ENCODE results near the gene C6orf89. TPM values are rescaled to one million over a fixed set of nuclear protein-coding genes. Genes with fewer than 3 reads are reported as not detected.

Gene C6orf89
- total and polyA plus RNA-seq, 10 donors: 5.7 to 49.8 (median 34.7) TPM

DNA sequence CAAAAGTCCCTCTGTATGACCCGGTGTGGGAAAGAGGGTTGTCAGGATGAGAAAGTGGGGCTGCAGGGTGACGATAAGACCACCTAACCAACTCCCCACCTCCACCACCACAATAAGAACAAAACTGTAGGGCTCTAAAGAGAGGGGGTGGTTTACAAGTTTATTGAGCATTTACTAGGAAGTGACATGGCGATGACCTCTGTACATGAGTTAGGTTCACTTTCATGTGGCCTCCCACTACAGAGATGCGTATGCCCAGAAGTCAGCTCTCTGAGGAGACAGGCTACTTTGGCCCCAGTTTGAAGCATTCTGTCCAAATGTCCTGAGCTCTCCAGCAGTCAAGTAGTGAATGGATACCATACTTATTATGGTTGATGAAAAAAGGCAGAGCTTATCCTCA lies 40.1 kb downstream of the C6orf89 start:
- WGBS, 5 donors: 83 to 91% (median 86%) methylated on average over 4 of the region's 4 CpGs
- Histone ChIP-seq H3K4me1 (peaks cover 0 to 10% (median 0%) of the 10 kb centered on the region in 6 donors), H3K4me3 (no peak overlapping the region), H3K9me3 (no peaks in the 10 kb centered on the region), H3K27me3 (replicated peaks in 1 of 7) (no peaks in the 10 kb centered on the region), H3K36me3 (peaks cover 0 to 83% (median 40%) of the 10 kb centered on the region in 6 donors), H3K27ac (no peak overlapping the region)
- TF ChIP-seq POLR2AphosphoS5 (IDR thresholded peaks at IDR 0.05) (no peak), POLR2A (IDR thresholded peaks at IDR 0.05) (no peak)
- TF ChIP-seq, protein P1, sequence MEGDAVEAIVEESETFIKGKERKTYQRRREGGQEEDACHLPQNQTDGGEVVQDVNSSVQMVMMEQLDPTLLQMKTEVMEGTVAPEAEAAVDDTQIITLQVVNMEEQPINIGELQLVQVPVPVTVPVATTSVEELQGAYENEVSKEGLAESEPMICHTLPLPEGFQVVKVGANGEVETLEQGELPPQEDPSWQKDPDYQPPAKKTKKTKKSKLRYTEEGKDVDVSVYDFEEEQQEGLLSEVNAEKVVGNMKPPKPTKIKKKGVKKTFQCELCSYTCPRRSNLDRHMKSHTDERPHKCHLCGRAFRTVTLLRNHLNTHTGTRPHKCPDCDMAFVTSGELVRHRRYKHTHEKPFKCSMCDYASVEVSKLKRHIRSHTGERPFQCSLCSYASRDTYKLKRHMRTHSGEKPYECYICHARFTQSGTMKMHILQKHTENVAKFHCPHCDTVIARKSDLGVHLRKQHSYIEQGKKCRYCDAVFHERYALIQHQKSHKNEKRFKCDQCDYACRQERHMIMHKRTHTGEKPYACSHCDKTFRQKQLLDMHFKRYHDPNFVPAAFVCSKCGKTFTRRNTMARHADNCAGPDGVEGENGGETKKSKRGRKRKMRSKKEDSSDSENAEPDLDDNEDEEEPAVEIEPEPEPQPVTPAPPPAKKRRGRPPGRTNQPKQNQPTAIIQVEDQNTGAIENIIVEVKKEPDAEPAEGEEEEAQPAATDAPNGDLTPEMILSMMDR (IDR thresholded peaks at IDR 0.05 in 8 of 11, conservative IDR thresholded peaks at IDR 0.05 in 3 of 11): no peak
- intact Hi-C loops (cut with DNase I; ENCODE audit: low total_unique reads): no loop called here
- DNase-seq: no peak

DNA sequence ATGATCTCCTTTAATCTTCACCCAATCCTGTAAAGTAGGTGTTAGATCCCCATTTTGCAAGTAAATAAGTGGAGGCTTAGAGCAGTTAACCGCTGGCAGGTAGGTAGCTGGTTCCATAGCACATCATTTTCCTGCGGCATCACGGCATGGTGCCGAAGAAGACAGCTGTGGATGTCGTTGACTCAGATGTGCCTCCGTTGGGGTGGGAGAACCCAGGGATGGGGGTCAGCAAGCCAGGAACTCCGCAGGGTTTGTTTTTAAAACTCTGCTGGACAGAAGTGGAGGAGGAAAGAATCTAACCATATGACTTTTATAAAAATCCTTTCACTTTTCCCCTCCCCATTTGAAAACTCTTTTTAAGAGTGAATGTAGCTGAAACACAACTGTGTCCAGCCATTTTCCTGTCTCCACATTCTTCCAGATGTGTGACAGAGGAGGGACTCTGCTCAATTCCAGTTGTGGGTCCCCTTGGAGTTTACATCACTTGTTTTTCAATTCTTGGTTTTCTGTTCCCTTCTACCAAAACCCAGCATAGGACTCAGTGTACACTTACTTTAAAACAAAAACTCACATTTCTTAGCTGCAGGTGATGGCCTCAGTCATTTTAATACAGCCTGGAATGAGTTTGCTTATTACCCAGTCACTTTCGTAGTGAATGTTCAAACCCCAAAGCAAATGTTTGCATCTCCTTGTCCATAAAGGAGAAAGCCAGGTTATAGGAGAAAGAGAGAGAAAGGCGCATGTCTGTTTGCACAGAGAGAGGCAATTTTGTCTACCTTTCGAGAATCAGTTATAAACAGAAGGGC lies 41.2 kb downstream of the C6orf89 start:
- Histone ChIP-seq H3K9me3 (no peaks in the 10 kb centered on the region), H3K4me3 (no peak overlapping the region), H3K4me1 (peaks cover 0 to 10% (median 0%) of the 10 kb centered on the region in 6 donors), H3K27ac (no peak overlapping the region), H3K27me3 (replicated peaks in 1 of 7) (no peaks in the 10 kb centered on the region), H3K36me3 (peaks cover 0 to 72% (median 31%) of the 10 kb centered on the region in 6 donors)
- TF ChIP-seq, protein P1 (IDR thresholded peaks at IDR 0.05 in 8 of 11, conservative IDR thresholded peaks at IDR 0.05 in 3 of 11): no peak
- no peak for TF ChIP-seq POLR2AphosphoS5 (IDR thresholded peaks at IDR 0.05)
- no peak for TF ChIP-seq POLR2A (IDR thresholded peaks at IDR 0.05)
- WGBS, 5 donors: 68 to 93% (median 84%) methylated on average over 10 of the region's 10 CpGs
- no peak for DNase-seq
- intact Hi-C loops (cut with DNase I; ENCODE audit: low total_unique reads): no loop called here

DNA sequence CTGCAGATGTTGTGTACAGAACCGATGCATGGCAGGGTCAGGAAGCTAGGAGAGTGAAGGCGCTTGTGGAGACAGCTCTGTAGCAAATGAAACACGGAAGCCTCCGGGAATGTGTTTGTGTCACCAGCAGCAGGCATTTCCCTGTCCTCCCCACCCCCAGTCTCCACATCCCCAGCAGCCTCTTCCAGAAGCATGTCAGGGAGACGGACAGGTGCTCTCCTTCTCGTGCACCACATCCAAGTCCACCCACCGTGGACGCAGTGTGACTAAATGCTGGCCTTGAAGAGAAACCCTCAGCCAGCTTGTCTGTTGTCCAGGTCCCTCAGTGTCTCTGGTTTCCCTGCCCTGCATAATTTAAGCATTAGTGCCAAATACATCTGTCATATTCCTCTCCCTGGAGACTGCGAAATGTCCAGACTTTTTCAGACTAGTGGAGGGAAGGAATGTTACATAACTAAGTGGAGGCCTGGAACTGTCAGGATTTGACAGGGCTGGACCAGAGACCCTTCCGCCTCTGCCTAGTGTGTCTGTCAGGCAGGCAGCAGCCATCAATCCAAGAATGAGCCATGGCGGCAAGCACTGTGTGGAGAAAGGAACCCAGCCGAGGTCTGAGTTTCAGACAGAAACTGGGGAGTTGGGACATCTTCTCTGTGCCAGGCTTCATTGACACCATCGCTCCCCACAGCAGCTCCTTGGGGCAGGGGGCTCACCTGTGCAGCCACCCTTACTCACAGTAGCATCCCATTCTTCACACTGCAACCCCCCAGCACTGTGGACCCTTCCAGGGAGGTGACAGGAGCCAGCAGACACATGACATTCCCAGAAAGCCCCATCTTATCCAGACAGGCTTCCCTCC lies 42.2 kb downstream of the C6orf89 start:
- peaks cover 0 to 62% (median 27%) of the 10 kb centered on the region in 6 donors for H3K36me3 ChIP-seq
- H3K27me3 ChIP-seq (replicated peaks in 1 of 7): no peaks in the 10 kb centered on the region
- H3K9me3 ChIP-seq: no peaks in the 10 kb centered on the region
- TF ChIP-seq POLR2A (IDR thresholded peaks at IDR 0.05): no peak
- TF ChIP-seq, protein P1 (IDR thresholded peaks at IDR 0.05 in 8 of 11, conservative IDR thresholded peaks at IDR 0.05 in 3 of 11): no peak
- no peak for TF ChIP-seq POLR2AphosphoS5 (IDR thresholded peaks at IDR 0.05)
- intact Hi-C loops (cut with DNase I; ENCODE audit: low total_unique reads): no loop called here
- H3K4me3 ChIP-seq: no peak overlapping the region
- H3K4me1 ChIP-seq: peaks cover 0 to 10% (median 0%) of the 10 kb centered on the region in 6 donors
- WGBS, 5 donors: 76 to 88% (median 85%) methylated on average over 13 of the region's 13 CpGs
- DNase-seq: no peak
- no peak overlapping the region for H3K27ac ChIP-seq

GRCh38 chr6:36928547-36928918 lies 42.8 kb downstream of the C6orf89 start:
- 61 to 82% (median 80%) methylated on average over 7 of the region's 7 CpGs for WGBS, 5 donors
- peaks cover 0 to 55% (median 21%) of the 10 kb centered on the region in 6 donors for H3K36me3 ChIP-seq
- intact Hi-C loops (cut with DNase I; ENCODE audit: low total_unique reads): no loop called here
- DNase-seq: no peak
- TF ChIP-seq POLR2AphosphoS5 (IDR thresholded peaks at IDR 0.05) (no peak), POLR2A (IDR thresholded peaks at IDR 0.05) (no peak)
- TF ChIP-seq, protein P1 (IDR thresholded peaks at IDR 0.05 in 8 of 11, conservative IDR thresholded peaks at IDR 0.05 in 3 of 11): no peak
- no peak overlapping the region for H3K27ac ChIP-seq
- no peaks in the 10 kb centered on the region for H3K9me3 ChIP-seq
- no peaks in the 10 kb centered on the region for H3K27me3 ChIP-seq (replicated peaks in 1 of 7)
- H3K4me1 ChIP-seq: peaks cover 0 to 10% (median 0%) of the 10 kb centered on the region in 6 donors
- no peak overlapping the region for H3K4me3 ChIP-seq
